Lung (tissue), 12 donors: ENCODE data around the gene NPAT. TPM values are rescaled to one million over a fixed set of nuclear protein-coding genes. Genes with fewer than 3 reads are reported as not detected.

Experiments
- ATAC-seq: fragments of 200-7000 bp; cut with Tn5 transposase; one replicate; pipeline ENCODE4 v1.9.1; 2020; ENCODE audit warnings: moderate number of reproducible peaks; ENCODE audit not compliant: insufficient read depth, low FRiP score
- DNase-seq, 3 donors: peaks; one replicate each; pipeline ENCODE4 v3.0.0-alpha.2; 2013 to 2017
- H3K27ac ChIP-seq, 2 donors: one replicate each; pipeline ENCODE4 v1.5.1; 2013; ENCODE audit warnings: mild to moderate bottlenecking in 2 of 2, moderate library complexity in 2 of 2, control low read depth in 1 of 2, inconsistent platforms in 1 of 2, low read depth in 1 of 2, low read length in 1 of 2
- H3K27me3 ChIP-seq, 3 donors: one replicate each; pipeline ENCODE4 v1.5.1; 2013; ENCODE audit warnings: low read length in 2 of 3; ENCODE audit not compliant: control insufficient read depth in 3 of 3, insufficient read depth in 3 of 3
- H3K36me3 ChIP-seq, 4 donors: one replicate each; pipeline ENCODE4 v1.5.1; 2013; ENCODE audit warnings: low read length in 4 of 4, mild to moderate bottlenecking in 1 of 4, moderate library complexity in 1 of 4; ENCODE audit not compliant: control insufficient read depth in 4 of 4, insufficient read depth in 4 of 4
- H3K4me1 ChIP-seq, 5 donors: one replicate each; pipeline ENCODE4 v1.5.1; 2013; ENCODE audit warnings: low read length in 5 of 5, mild to moderate bottlenecking in 2 of 5, moderate library complexity in 1 of 5; ENCODE audit not compliant: control insufficient read depth in 5 of 5, insufficient read depth in 5 of 5
- H3K4me3 ChIP-seq: one replicate; pipeline ENCODE4 v1.5.1; 2013; ENCODE audit warnings: mild to moderate bottlenecking, control low read depth, moderate library complexity
- H3K9ac ChIP-seq, 2 donors: one replicate each; pipeline ENCODE4 v1.5.1; 2013; ENCODE audit warnings: low read length in 2 of 2, control low read depth in 1 of 2; ENCODE audit not compliant: insufficient read depth in 1 of 2
- H3K9me3 ChIP-seq, 4 donors: one replicate each; pipeline ENCODE4 v1.5.1; 2013; ENCODE audit warnings: low read length in 3 of 4, mild to moderate bottlenecking in 1 of 4, moderate library complexity in 1 of 4; ENCODE audit not compliant: control insufficient read depth in 4 of 4, insufficient read depth in 3 of 4
- WGBS, 2 donors: extraction: QIAGEN DNeasy Blood & Tissue Kit; methylation state at CpG; one replicate each; pipeline ENCODE4 v1.1.7; 2013; 5-methylcytosine and 5-hydroxymethylcytosine counted together
- polyA plus RNA-seq, 2 donors: library from polyadenylated mRNA; stranded (reverse); fragments of 200-250 nt; gene quantifications; one replicate each; pipeline ENCODE4 v1.2.1, GENCODE V29; 2013
- total RNA-seq, 2 donors: library from RNA; depleted of rRNA in 1 of 2; stranded (reverse); fragments of >200 nt in 1 of 2; gene quantifications; one replicate each; pipeline ENCODE4 v1.2.1, GENCODE V29; 2014 to 2021
- TF ChIP-seq, protein P1 (sequence below): IDR thresholded peaks from 2 replicates; pipeline ENCODE4 v1.5.1; 2012; ENCODE audit warnings: mild to moderate bottlenecking; ENCODE audit errors: control extremely low read depth, extremely low read depth
- donor health status: control.
- donor health status: control.
- donor health status: Bipolar disorder and iron deficiency.
- donor health status: healthy.
- donor health status: DM: yes; HTN: yes; CAD: no.

NPAT gene
- total and polyA plus RNA-seq, 4 donors = 2.4 to 26.2 (median 7.5) TPM

DNA sequence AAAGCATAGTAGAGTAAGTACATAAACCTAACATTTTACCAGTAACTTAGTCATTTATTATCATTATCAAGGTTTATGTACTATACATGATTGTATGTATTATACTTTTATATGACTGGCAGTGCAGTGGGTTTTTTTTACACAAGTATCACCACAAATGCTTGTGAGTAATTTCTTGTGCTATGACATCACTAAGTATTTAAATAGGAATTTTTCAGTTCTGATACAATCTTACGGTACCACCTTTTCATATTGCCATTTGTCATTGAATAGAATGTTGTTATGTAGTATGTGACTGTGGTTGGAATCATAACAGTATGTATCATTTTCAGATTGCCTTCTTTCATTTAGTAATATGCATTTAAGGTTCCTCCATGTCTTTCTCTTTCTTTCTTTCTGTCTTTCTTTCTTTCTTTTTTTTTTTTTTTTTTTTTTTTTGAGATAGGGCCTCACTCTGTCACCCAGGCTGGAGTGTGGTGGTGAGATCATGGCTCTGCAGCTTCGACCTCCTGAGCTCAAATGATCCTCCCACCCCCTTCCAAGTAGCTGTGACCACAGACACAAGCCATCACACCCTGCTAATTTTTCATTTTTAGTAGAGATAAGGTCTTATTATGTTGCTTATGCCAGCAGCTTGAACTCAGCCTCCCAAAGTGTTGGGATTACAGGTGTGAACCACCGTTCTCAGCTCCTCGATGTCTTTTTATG is 19.0 kb upstream of the NPAT start:
- 78 to 94% methylated on average over 4 of the region's 4 CpGs for WGBS, 2 donors
- TF ChIP-seq, protein P1, sequence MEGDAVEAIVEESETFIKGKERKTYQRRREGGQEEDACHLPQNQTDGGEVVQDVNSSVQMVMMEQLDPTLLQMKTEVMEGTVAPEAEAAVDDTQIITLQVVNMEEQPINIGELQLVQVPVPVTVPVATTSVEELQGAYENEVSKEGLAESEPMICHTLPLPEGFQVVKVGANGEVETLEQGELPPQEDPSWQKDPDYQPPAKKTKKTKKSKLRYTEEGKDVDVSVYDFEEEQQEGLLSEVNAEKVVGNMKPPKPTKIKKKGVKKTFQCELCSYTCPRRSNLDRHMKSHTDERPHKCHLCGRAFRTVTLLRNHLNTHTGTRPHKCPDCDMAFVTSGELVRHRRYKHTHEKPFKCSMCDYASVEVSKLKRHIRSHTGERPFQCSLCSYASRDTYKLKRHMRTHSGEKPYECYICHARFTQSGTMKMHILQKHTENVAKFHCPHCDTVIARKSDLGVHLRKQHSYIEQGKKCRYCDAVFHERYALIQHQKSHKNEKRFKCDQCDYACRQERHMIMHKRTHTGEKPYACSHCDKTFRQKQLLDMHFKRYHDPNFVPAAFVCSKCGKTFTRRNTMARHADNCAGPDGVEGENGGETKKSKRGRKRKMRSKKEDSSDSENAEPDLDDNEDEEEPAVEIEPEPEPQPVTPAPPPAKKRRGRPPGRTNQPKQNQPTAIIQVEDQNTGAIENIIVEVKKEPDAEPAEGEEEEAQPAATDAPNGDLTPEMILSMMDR = no peak
- Histone ChIP-seq H3K36me3 (peaks cover 0 to 14% (median 8%) of the 10 kb centered on the region in 4 donors), H3K27me3 (no peaks in the 10 kb centered on the region), H3K9me3 (no peaks in the 10 kb centered on the region), H3K27ac (no peak overlapping the region), H3K4me3 (no peak overlapping the region), H3K4me1 (no peaks in the 10 kb centered on the region), H3K9ac (no peak overlapping the region)
- DNase-seq (no peak), ATAC-seq (no peak)

DNA sequence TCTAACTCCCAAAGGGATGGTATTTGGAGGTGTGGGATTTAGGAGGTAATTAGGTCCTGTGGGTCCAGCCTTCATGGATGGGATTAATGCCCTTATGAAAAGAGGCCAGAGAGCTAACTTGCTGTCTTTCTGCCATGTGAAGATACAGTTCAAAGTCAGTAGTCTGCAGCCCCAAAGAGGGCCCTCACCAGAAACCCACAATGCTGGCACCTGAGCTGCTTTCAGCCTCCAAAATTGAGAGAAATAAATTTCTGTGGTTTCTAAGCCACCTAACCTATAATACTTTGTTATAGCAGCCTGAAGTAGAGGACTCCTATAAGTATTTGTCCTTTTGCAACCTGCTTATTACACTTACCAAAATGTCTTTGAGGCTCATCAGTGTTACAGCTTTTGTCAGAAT is 16.6 kb upstream of the NPAT start:
- Histone ChIP-seq H3K27me3 (no peaks in the 10 kb centered on the region), H3K4me1 (peaks cover 0 to 2% (median 0%) of the 10 kb centered on the region in 5 donors), H3K36me3 (peaks cover 4 to 20% (median 18%) of the 10 kb centered on the region in 4 donors), H3K9ac (no peak overlapping the region), H3K4me3 (no peak overlapping the region), H3K9me3 (no peaks in the 10 kb centered on the region), H3K27ac (no peak overlapping the region)
- TF ChIP-seq, protein P1 = no peak
- DNase-seq (no peak), ATAC-seq (no peak)

DNA sequence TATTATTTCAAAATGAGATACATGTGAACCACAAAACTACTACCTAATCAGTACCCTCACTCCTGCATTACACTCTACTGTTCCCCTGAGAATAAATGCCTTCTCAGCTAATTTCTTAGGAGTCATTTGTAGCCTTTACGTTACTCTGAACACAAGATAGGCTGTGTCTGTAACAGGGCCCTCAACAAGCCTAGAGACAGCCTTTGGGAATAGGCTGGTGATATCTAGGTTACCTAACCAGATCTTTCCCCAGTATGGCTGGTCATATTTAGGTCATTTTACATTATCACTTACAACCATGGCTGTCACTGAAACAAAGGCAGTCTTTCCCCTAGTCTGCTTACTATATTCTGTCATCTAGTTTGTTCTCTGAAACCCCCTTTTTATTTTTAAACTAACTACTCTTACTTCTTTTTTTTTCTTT is 14.6 kb upstream of the NPAT start:
- H3K4me3 ChIP-seq = no peak overlapping the region
- no peak for ATAC-seq
- H3K9ac ChIP-seq = no peak overlapping the region
- no peak overlapping the region for H3K27ac ChIP-seq
- H3K36me3 ChIP-seq = peaks cover 6 to 25% (median 18%) of the 10 kb centered on the region in 4 donors
- 91 to 96% methylated on average over 1 of the region's 1 CpG for WGBS, 2 donors
- no peaks in the 10 kb centered on the region for H3K9me3 ChIP-seq
- TF ChIP-seq, protein P1 = no peak
- DNase-seq = no peak
- peaks cover 0 to 2% (median 0%) of the 10 kb centered on the region in 5 donors for H3K4me1 ChIP-seq
- no peaks in the 10 kb centered on the region for H3K27me3 ChIP-seq
